Measurements from ENCODE around the gene OR2B2.

Gene OR2B2

DNA sequence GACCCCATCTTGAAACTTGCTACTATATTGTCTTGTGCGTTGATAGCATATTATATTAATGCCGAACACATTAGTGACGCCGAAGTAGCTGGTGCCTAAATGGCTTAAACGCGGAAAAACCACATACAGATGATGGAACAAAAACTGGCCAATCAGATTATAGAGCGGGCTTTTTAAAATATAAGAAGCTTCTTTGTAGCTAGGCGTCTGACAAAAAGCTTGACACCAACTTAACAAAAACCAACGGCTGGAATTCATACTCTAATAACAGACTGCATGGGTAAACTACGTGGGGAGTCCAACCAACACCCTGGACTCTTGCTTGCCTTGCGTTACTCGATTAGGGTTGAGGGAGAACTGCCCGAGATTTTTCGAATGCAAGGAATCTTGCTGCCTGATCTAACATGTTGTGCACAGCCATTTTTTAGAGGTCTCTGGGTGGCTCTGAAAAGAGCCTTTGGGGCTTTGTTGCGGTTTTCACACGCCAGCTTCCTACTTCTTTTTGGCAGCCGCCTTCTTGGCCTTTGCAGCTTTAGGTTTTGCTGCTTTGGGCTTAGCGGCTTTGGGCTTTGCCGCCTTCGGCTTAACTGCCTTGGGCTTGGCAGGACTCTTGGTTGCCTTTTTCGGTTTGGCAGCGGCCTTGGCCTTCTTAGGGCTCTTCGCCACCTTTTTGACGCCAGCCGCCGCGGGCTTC lies 45.7 kb downstream of the OR2B2 start:
- DNase-seq (ENCODE audit: low spot score): peak; percentile 90

DNA sequence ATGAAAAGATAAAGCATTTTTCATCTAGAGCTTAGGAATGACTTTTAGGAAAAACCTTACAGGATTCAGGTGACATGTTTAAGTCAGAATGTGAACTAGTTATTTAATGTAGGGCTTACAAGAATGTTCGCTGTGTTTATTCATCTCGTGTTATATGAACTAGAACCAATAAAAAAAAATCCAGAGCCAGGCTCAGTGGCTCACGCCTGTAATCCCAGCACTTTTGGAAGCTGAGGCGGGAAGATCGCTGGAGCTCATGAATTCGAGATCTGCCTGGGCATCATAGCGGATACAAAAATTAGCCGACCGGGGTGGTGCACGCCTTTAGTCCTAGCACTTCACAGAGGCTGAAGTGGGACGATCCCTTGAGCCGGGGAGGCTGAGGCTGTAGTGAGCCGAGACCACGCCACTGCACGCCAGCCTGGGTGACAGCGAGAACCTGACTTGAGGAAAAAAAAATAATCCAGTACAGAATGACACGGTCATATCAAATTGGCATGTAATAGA lies 46.3 kb downstream of the OR2B2 start:
- no peak for DNase-seq (ENCODE audit: low spot score)

DNA sequence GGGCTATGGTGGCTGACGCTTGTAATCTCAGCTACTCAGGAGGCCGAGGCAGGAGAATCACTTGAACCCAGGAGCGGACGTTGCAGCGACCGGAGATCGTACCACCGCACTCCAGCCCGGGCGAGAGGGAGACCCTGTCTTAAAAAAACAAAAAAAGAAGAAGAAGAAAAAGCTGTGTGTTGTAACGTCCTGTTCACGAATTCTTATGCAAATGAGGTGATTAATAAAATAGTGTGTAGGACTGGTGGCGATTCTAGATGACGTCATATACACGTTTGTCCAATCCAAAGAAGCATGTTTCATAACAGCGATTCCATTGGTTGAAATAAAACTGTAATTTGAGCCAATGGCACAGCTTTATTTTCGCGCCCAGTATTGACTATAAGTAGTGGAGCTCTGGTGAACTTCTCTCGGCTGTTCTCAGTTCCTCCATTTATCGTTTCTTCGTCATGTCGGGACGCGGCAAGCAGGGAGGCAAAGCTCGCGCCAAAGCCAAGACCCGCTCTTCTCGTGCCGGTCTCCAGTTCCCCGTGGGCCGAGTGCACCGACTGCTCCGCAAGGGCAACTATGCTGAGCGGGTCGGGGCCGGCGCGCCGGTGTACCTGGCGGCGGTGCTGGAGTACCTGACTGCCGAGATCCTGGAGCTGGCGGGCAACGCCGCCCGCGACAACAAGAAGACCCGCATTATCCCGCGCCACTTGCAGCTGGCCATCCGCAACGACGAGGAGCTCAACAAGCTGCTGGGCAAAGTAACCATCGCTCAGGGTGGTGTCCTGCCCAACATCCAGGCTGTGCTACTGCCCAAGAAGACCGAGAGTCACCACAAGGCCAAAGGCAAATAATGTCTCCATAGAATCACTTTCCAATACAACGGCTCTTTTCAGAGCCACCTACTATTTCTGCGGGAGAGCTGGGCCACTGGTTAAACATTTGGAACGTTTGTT lies 47.0 kb downstream of the OR2B2 start:
- peak; percentile 95 for DNase-seq (ENCODE audit: low spot score)

DNA sequence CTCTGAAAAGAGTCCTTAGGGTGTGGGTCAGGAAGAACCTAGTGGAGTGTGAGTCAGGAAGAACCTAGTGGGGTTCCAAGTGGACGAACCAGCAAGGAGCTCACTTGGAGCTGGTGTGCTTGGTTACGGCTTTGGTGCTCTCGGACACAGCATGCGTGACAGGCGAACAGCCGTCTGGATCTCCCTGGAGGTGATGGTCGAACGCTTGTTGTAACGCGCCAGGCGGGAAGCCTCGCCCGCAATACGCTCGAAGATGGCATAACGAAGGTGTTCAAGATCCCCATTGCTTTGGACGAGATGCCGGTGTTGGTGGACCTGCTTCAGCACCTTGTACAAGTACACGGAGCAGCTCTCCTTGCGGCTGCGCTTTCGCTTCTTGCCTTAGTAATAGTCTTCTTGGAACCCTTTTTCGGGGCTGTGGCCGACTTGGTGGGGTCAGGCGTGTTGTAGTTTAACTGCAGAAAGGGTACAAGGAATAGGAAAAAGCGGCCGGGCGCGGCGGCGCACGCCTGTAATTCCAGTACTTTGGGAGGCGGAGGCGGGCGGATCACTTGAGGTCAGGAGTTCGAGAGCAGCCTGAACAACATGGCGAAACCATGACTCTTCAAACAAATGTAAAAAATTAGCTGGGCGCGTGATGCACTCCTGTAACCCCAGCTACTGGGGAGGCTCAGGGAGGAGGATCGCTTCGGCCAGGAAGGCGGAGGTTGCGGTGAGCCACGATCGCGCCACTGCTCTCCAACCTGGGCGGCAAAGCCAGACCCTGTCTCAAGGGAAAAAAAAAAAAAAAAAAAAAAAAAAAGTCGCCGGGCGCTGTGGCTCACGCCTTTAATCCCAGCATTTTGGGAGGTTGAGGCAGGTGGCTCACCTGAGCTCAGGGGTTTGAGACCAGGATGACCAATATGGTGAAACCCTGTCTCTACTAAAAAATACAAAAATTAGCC lies 48.0 kb downstream of the OR2B2 start:
- DNase-seq (ENCODE audit: low spot score): peak; percentile 53

DNA sequence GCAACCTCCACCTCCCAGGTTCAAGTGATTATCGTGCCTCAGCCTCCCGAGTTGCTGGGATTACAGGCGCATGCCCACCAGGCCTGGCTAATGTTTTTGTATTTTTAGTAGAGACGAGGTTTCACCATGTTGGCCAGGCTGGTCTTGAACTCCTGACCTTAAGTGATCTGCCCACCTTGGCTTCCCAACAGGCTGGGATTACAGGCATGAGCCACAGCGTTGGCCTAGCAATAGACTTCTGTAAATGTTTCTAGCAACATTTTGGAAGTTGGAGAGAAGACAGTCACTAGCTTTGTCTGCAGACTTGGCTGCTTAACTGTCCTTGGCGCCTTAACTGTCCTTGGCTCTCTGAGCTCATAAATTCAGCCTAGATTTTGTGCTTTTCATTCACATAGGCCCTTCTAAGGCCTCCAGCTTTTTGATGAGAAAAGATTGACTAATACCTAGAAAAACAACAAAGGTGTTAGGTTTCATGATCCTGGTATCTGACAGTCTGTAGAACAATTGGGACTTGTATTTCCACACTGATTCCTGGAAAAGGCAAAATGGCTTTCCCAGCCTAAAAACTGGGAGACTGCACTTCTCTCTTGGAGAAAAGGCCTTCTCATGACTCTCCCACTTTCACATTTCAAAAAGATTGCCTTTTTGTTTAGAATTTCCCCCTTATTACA lies 49.7 kb downstream of the OR2B2 start:
- DNase-seq (ENCODE audit: low spot score): no peak

DNA sequence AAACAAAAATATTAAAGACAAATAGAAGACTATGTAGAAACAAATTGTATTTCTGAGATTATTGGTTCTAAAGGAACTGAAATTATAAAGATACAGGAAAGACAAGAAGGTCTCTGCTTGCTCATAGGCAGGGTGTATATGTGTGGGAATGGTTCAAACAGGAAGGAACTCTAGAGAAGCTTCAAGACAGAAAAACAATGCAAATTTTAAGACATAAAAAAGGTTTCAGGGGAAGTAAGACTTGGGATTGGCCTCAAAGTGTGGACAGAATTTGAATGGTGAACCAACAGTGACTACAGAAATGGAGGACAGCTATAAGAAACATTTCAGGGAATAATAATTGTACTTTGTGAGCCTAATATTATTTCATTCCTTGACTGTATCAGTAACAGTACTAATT lies 50.3 kb downstream of the OR2B2 start:
- DNase-seq (ENCODE audit: low spot score): no peak

DNA sequence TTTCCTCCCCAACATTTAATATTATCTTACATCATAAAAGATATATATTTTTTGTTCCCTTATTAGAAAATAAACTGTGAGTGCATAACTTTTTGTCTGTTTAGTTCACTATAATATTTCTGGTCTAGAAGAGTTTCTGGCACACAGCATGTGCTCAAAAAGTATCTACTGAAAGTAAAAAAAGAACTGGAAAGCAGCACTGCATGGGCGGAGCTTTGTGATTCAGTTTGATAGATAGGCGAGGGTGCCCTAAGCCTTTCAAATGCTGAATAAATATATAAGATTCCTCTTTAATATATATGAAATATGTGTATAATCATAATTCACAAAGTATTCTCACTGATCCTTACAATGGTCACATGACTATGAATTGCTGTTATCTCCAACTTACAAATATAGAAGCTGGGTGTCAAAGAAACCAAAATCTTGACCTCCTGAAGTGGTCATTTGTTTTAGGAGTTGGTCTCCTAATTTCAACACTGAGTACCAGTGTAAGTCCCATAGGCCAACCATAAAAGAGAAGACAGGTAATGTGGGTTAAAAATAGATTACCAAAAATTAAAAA lies 50.8 kb downstream of the OR2B2 start:
- peak; percentile 45 for DNase-seq (ENCODE audit: low spot score)

Data from hematopoietic multipotent progenitor cell treated with erythropoietin and hydrocortisone succinate and interleukin-3 and kit ligand, for 17 days (in vitro differentiated cells).